ENCODE measurements around the gene FAM171A1.

Gene FAM171A1

DNA sequence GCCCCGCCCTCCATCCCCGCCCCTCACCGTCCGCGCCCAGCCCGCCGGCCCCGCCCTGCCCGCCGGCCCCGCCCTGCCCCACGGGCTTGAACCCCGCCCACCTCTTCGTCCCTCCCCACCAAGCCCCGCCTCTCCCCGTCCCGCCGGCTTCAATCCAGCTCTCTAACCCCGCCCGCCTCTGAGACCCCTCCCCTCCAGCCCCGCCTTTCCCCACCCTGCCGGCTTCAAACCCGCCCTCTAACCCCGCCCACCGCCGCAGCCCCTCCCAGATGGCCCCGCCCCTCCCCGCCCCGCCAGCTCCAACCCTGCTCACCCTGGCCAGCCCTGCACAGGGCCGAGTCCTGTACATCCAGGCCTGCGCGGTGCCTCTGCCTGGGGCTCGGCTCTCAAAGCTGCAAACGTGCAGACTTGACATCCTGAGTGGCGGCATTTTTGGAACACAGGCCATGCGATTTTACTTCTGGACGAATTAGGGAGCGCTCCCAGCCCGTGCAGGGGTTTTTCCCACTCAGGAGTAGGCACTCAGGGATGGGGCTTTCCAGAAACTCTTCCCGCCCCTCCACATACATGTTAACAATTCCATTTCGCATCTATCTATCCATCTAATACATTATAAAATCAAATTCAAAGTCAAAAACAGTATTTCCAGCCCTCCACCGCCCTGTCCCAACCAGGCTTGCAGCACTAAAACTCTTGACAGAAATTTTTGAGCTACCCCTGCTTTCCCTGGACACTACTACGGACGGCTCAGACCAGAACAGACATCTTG lies 202.1 kb downstream of the FAM171A1 start:
- Histone ChIP-seq H3K27me3 (ENCODE audit: control insufficient read depth in 1 of 2, insufficient read depth in 2 of 2, low read length in 2 of 2) (no peaks in the 10 kb centered on the region), H3K9ac (ENCODE audit: low read length in 2 of 2) (peak overlapping the region in 1 of 2 donors; percentile 51), H3K27ac (ENCODE audit: low read length) (peak overlapping the region; percentile 37), H3K4me1 (ENCODE audit: control insufficient read depth, insufficient read depth, low read length) (peaks cover 13% of the 10 kb centered on the region), H3K9me3 (ENCODE audit: control insufficient read depth in 2 of 2, low read length in 2 of 2) (no peaks in the 10 kb centered on the region), H3K36me3 (ENCODE audit: control insufficient read depth in 2 of 2, insufficient read depth in 2 of 2, low read length in 2 of 2) (no peaks in the 10 kb centered on the region), H3K4me3 (ENCODE audit: low read length in 2 of 2) (peak overlapping the region; percentile 54 to 62)

GRCh38 chr10:15168291-15168785 lies 202.8 kb downstream of the FAM171A1 start, which contains the start of gene NMT2:
Gene NMT2, minus strand, starts transcription at chr10:15168693. Its CDS starts 81 bp downstream, at chr10:15168612.
- H3K4me1 ChIP-seq (ENCODE audit: control insufficient read depth, insufficient read depth, low read length): peaks cover 13% of the 10 kb centered on the region
- H3K27ac ChIP-seq (ENCODE audit: low read length): peak within 1 kb of the TSS; percentile 46
- H3K36me3 ChIP-seq (ENCODE audit: control insufficient read depth in 2 of 2, insufficient read depth in 2 of 2, low read length in 2 of 2): no peaks in the 10 kb centered on the region
- H3K9ac ChIP-seq (ENCODE audit: low read length in 2 of 2): peak within 1 kb of the TSS; percentile 61 to 73
- peak within 1 kb of the TSS; percentile 77 to 92 for H3K4me3 ChIP-seq (ENCODE audit: low read length in 2 of 2)
- H3K9me3 ChIP-seq (ENCODE audit: control insufficient read depth in 2 of 2, low read length in 2 of 2): no peaks in the 10 kb centered on the region
- no peaks in the 10 kb centered on the region for H3K27me3 ChIP-seq (ENCODE audit: control insufficient read depth in 1 of 2, insufficient read depth in 2 of 2, low read length in 2 of 2)

DNA sequence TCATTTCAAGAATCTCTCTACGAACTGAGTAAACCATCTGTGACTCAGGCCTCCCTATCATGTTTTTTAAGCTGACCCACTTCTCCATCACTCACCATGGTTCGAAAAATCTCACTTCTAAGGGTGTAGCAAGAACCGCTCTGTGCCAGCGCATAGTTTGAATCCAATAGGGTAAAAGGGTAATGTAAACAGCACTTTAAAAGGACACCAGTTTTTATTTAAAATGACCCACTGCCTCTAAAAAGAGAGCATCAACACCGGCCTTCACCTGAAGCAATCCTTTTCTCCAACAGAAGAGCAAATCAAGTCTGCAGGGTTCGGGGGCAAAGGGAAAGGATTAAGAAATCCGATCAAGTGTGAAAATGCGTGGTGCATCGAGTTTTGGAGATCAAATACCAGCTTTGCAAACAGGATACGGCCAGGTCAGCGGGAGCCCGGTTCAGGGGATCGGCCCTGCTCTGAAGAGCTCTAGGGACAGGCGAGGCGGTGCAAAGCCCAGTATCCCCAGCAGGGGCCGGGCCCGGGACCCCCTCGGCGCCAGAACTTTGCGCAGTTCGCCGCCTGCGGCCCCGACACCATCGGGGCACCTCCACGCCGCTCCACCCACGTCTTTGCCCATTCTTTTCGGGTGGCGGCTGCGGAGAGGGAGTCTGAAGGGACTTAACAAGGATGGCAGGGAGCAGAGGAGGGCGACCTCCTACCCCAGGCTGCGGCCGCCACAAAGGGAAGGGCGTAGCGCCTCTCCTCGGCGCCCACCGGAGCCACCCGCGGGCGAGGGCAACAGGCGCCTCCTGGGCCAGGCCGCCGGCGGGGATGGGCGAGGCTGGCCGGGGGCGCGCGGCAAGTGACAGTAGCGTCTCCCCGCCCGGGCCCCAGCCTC lies 203.4 kb downstream of the FAM171A1 start:
- H3K4me1 ChIP-seq (ENCODE audit: control insufficient read depth, insufficient read depth, low read length): peaks cover 13% of the 10 kb centered on the region
- H3K27me3 ChIP-seq (ENCODE audit: control insufficient read depth in 1 of 2, insufficient read depth in 2 of 2, low read length in 2 of 2): no peaks in the 10 kb centered on the region
- peak overlapping the region; percentile 61 to 72 for H3K9ac ChIP-seq (ENCODE audit: low read length in 2 of 2)
- H3K27ac ChIP-seq (ENCODE audit: low read length): no peak overlapping the region
- no peaks in the 10 kb centered on the region for H3K9me3 ChIP-seq (ENCODE audit: control insufficient read depth in 2 of 2, low read length in 2 of 2)
- H3K36me3 ChIP-seq (ENCODE audit: control insufficient read depth in 2 of 2, insufficient read depth in 2 of 2, low read length in 2 of 2): no peaks in the 10 kb centered on the region
- H3K4me3 ChIP-seq (ENCODE audit: low read length in 2 of 2): peak overlapping the region; percentile 77 to 92

DNA sequence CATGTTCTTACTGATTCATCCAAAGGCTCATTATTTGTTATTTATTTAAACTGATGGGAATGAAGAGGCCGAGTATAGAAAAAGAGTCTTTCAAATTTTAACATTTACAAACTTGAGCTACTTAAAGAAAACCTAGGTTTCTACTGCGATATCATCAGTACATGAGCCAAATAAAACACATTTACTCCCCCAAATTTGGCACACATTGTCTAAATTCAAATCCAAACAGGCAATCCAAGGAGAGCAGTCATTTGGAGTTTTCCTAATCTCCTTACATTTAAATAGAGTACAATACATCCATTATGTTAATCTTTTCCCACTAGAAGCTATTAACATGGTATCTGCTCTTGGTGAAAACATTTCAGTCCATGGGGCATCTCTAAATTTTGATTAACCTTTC lies 204.8 kb downstream of the FAM171A1 start:
- no peak overlapping the region for H3K9ac ChIP-seq (ENCODE audit: low read length in 2 of 2)
- H3K4me3 ChIP-seq (ENCODE audit: low read length in 2 of 2): no peak overlapping the region
- no peak overlapping the region for H3K27ac ChIP-seq (ENCODE audit: low read length)
- no peaks in the 10 kb centered on the region for H3K36me3 ChIP-seq (ENCODE audit: control insufficient read depth in 2 of 2, insufficient read depth in 2 of 2, low read length in 2 of 2)
- H3K9me3 ChIP-seq (ENCODE audit: control insufficient read depth in 2 of 2, low read length in 2 of 2): no peaks in the 10 kb centered on the region
- no peaks in the 10 kb centered on the region for H3K27me3 ChIP-seq (ENCODE audit: control insufficient read depth in 1 of 2, insufficient read depth in 2 of 2, low read length in 2 of 2)
- H3K4me1 ChIP-seq (ENCODE audit: control insufficient read depth, insufficient read depth, low read length): peaks cover 13% of the 10 kb centered on the region

DNA sequence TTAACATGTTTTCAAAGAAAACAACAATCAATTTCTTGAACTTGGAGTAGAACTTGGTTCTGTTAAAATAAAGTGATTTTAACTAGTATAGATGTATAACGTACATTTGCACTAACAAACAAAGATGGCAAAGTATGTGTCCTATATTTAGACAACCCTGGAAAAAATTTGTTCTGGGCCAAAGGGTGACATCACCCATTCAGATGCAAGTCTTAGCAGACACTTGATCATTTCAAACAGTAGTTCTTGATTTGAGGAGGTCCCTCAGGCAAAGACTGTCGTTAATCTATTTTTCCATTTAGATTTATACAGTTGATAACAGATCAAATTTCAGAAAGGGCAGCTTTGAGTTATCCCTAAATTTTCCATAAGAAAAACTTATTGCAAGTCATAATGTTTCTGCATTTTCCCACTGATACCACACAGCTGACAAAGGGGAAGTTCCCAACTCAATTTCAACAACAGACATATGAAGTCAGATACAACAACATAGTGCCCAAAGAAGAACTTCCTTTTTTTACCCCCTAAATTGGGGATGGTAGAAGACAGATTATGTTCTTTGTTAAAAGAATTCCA lies 207.7 kb downstream of the FAM171A1 start:
- Histone ChIP-seq H3K27ac (ENCODE audit: low read length) (no peak overlapping the region), H3K9ac (ENCODE audit: low read length in 2 of 2) (no peak overlapping the region), H3K27me3 (ENCODE audit: control insufficient read depth in 1 of 2, insufficient read depth in 2 of 2, low read length in 2 of 2) (no peaks in the 10 kb centered on the region), H3K36me3 (ENCODE audit: control insufficient read depth in 2 of 2, insufficient read depth in 2 of 2, low read length in 2 of 2) (no peaks in the 10 kb centered on the region), H3K4me1 (ENCODE audit: control insufficient read depth, insufficient read depth, low read length) (peaks cover 6% of the 10 kb centered on the region), H3K9me3 (ENCODE audit: control insufficient read depth in 2 of 2, low read length in 2 of 2) (no peaks in the 10 kb centered on the region), H3K4me3 (ENCODE audit: low read length in 2 of 2) (no peak overlapping the region)
